Activated CD8-positive, alpha-beta memory T cell treated with anti-CD3 and anti-CD28 coated beads for 36 hours (primary cell): ENCODE measurements around the gene ORM2. TPM values are rescaled to one million over a fixed set of nuclear protein-coding genes. Genes with fewer than 3 reads are reported as not detected.
"Not testable (repeated sequence)": the region's sequence is repeated elsewhere in the genome, so short reads cannot be mapped to it uniquely, and the experiment has no call there.

Source experiments
- CTCF ChIA-PET: fragments of 350-600 bp; sonication (Branson Sonifier 250); formaldehyde crosslinking; loops from one replicate; lab custom pipeline; 2021; ENCODE audit warnings: antibody characterized with exemption; lab: Charles Lee
- POLR2A ChIA-PET: fragments of 350-600 bp; sonication (Branson Sonifier 250); formaldehyde crosslinking; loops from one replicate; lab custom pipeline; 2021; ENCODE audit warnings: antibody characterized with exemption; lab: Charles Lee
- total RNA-seq, 2 experiments: library from RNA; stranded (reverse); gene quantifications; one replicate each; pipeline ENCODE4 v1.2.3, GENCODE V29; 2021

The ORM2 gene
- total RNA-seq, 2 experiments from 2014 or later = not detected

- POLR2A ChIA-PET = no interaction called here
- CTCF ChIA-PET = interaction anchor here (0.9 kb wide), 1 partner anchor 155 kb away, joined by 3 read pairs; the partner anchor contains the start of gene COL27A1
These were observed 18.9 kb upstream of the ORM2 start for GRCh38 chr9:114310471-114311450.

GRCh38 chr9:114311571-114312512 is 17.8 kb upstream of the ORM2 start:
- CTCF ChIA-PET = no interaction called here

GRCh38 chr9:114312513-114312875 is 17.2 kb upstream of the ORM2 start:
- ChIA-PET CTCF (no interaction called here), POLR2A (no interaction called here)

More at GRCh38 chr9:114311571-114312512, 17.8 kb upstream of the ORM2 start:
- POLR2A ChIA-PET = no interaction called here

GRCh38 chr9:114313186-114313585 is 16.5 kb upstream of the ORM2 start:
- CTCF ChIA-PET = no interaction called here
- POLR2A ChIA-PET = no interaction called here

GRCh38 chr9:114314256-114314867 is 15.3 kb upstream of the ORM2 start:
- ChIA-PET CTCF (interaction anchor here (0.6 to 1.9 kb wide), 2 partner anchors 51 to 206 kb away, joined by 3 to 6 read pairs; no protein-coding TSS in a partner anchor), POLR2A (no interaction called here)

GRCh38 chr9:114314881-114315722 is 14.6 kb upstream of the ORM2 start:
- ChIA-PET CTCF (interaction anchor here (1.9 kb wide), 1 partner anchor 207 kb away, joined by 6 read pairs; no protein-coding TSS in a partner anchor), POLR2A (no interaction called here)

- POLR2A ChIA-PET = no interaction called here
These were observed 13.8 kb upstream of the ORM2 start for GRCh38 chr9:114315723-114316363.

GRCh38 chr9:114316605-114317230 is 13.0 kb upstream of the ORM2 start:
- ChIA-PET CTCF (interaction anchor here (1.9 kb wide), 1 partner anchor 209 kb away, joined by 6 read pairs; no protein-coding TSS in a partner anchor), POLR2A (no interaction called here)

More at GRCh38 chr9:114315723-114316363, 13.8 kb upstream of the ORM2 start:
- CTCF ChIA-PET = interaction anchor here (1.9 kb wide), 1 partner anchor 208 kb away, joined by 6 read pairs; no protein-coding TSS in a partner anchor

- POLR2A ChIA-PET = no interaction called here
- CTCF ChIA-PET = no interaction called here
These were observed 11.9 kb upstream of the ORM2 start for GRCh38 chr9:114317665-114318357.

GRCh38 chr9:114318416-114318815 is 11.3 kb upstream of the ORM2 start:
- ChIA-PET CTCF (no interaction called here), POLR2A (no interaction called here)

GRCh38 chr9:114319147-114319546 is 10.5 kb upstream of the ORM2 start:
- ChIA-PET CTCF (no interaction called here), POLR2A (interaction anchor here (0.5 to 1.1 kb wide), 2 partner anchors 54 to 67 kb away, joined by 3 read pairs; no protein-coding TSS in a partner anchor)

- POLR2A ChIA-PET = not testable (repeated sequence)
- CTCF ChIA-PET = interaction anchor here (0.7 to 1.1 kb wide), 2 partner anchors 27 to 165 kb away, joined by 3 read pairs; partner anchors contain the start of gene COL27A1
These were observed 9.0 kb upstream of the ORM2 start for GRCh38 chr9:114320710-114321109.

GRCh38 chr9:114321759-114322158 is 7.9 kb upstream of the ORM2 start:
- ChIA-PET CTCF (no interaction called here), POLR2A (interaction anchor here (0.6 to 0.7 kb wide), 2 partner anchors 838 to 1047 kb away, joined by 7 read pairs; partner anchors contain the start of genes CDC26 and PRPF4)

GRCh38 chr9:114322160-114322818 is 7.4 kb upstream of the ORM2 start:
- CTCF ChIA-PET = not testable (repeated sequence)

GRCh38 chr9:114322831-114323531 is 6.7 kb upstream of the ORM2 start, which contains the start of gene ORM1:
ORM1 (plus strand) TSS chr9:114323098; CDS start chr9:114323134, 36 bp downstream.
- POLR2A ChIA-PET = interaction anchor here (0.7 kb wide), 1 partner anchor 215 kb away, joined by 3 read pairs; no protein-coding TSS in a partner anchor

More at GRCh38 chr9:114322160-114322818, 7.4 kb upstream of the ORM2 start:
- POLR2A ChIA-PET = interaction anchor here (0.7 kb wide), 2 partner anchors 214 to 1047 kb away, joined by 3 to 7 read pairs; partner anchors contain the start of genes CDC26 and PRPF4

More at GRCh38 chr9:114322831-114323531, 6.7 kb upstream of the ORM2 start, which contains the start of gene ORM1:
- CTCF ChIA-PET = not testable (repeated sequence)
